Stimulated activated CD4-positive, alpha-beta T cell treated with anti-CD3 and anti-CD28 coated beads, Interleukin-12 subunit alpha, Interleukin-12 subunit beta, amount 100 ng/mL, for 24 hours (primary cell): ENCODE data around the gene COPZ1.
"Not testable (repeated sequence)": the region's sequence is repeated elsewhere in the genome, so short reads cannot be mapped to it uniquely, and the experiment has no call there.

Experiments used
- DNase-seq, 2 experiments: peaks; one replicate each; pipeline ENCODE4 v3.0.0-alpha.2; 2020; ENCODE audit warnings: low read depth in 2 of 2

COPZ1 gene

GRCh38 chr12:54331461-54331860, 6.5 kb downstream of the COPZ1 start:
- DNase-seq = no peak

- no peak for DNase-seq
These were observed 8.6 kb downstream of the COPZ1 start for GRCh38 chr12:54333420-54334034.

GRCh38 chr12:54337280-54337842, 12.4 kb downstream of the COPZ1 start:
- no peak for DNase-seq

GRCh38 chr12:54337854-54338650, 13.1 kb downstream of the COPZ1 start:
- no peak for DNase-seq

- DNase-seq = no peak
These were observed 13.9 kb downstream of the COPZ1 start for GRCh38 chr12:54338698-54339296.

- no peak for DNase-seq
These were observed 15.9 kb downstream of the COPZ1 start for GRCh38 chr12:54340846-54341245.

DNA sequence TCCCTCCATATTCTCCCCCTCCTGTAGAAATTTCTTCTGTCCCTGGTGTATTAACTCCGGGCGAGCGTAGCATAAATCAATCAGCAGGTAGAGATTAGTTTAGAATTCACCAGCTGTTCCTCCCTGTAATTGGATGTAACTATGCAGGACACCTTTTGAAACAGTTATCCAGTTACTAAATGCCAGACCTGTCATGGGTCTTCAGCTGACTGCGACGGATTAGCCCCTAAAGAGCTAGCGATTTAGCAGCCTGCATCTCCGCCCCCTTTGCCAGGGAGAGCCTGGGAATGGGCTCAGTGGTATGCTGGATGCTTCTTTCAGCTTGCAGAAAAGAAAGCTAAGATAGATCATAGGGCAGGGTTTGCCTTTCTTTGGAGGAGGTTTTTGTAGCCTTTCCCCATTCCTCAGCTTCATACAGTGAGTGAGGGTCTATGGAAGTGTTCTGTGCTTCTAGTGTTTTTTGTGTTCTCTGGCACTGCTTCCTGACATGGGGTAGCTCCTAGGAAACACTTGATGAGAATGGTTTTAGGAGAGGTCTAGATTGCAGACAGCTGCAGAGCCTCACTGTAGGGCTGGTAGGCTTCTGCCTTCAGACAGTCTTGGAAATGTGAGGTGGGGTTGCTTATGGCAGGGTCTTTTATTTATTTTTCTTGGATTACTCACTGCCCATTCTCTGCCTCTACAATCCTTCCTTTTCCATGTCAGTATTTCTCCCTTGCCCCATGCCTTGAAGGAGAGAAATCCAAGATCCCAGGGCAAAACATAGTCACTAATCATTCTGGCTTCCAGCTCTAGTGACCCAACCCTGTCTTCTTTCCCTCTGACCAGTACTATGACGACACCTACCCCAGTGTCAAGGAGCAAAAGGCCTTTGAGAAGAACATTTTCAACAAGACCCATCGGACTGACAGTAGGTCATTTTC, 16.7 kb downstream of the COPZ1 start:
- DNase-seq = no peak

GRCh38 chr12:54349036-54349435, 24.1 kb downstream of the COPZ1 start:
- no peak for DNase-seq

GRCh38 chr12:54349679-54350078, 24.7 kb downstream of the COPZ1 start:
- no peak for DNase-seq

DNA sequence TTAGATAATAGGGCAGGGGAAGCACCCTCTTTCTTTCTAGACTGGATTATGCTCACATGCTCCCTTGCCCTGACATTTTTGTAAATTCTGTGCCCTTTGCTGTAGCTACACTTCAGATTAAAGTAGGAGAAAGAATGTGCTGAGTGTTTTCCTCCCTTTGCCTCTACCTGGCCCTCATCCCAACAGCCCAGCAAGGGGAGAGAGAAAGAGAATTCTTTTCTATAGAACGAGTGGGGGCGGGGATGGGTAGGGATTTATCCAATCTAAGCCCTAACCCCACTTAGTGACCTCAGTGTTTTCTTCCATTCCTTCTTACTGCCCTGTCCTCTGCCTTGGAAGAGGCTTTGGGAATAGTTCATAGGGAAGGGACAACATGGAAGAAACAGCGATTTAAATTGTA, 25.8 kb downstream of the COPZ1 start:
- no peak for DNase-seq

DNA sequence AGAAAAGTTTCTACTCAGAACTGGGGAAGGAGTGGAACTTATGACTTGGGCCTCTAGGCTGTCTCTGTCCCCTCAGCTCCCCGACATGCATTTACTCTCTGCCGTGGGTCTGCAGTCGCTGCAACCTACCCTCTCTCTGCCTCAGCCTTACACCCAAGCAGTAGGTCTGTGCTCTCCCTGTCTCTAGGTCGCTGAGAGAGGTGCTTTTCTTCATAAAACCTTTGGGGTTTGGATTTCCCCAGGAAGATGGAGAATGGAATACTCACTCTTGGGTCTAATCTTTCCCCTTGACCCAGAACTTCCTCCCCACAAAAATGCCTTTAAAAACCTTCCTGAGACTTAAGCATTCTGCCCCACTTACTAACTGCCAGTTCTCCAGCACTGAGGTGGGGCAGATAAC, 26.4 kb downstream of the COPZ1 start:
- DNase-seq = no peak

DNA sequence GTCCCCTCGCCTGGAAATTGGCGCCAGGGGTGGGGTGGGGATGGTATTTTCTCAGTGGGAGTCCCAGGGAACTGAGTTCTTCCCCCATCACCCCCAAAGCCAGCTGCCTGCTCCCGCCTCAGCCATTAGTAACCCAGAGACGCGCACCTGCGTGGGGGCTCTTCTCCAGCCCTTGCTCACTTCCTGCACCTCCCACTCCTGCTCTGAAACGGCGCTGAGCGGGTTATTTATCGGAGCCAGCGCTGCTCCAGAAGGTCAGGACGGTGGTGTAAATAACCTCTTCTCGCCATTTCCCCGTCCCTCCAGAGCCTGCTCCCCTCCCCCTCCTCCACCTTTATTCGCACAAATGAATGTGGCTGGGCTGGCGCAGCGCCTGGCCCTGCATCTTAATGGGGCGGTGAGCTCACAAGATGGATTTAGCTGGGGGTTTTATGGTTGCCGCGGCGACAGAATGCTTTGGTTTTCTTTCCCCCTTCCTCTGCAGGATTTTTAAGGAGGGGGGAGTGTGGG, 27.1 kb downstream of the COPZ1 start:
- DNase-seq = peak in 1 of 2 experiments; percentile 24

DNA sequence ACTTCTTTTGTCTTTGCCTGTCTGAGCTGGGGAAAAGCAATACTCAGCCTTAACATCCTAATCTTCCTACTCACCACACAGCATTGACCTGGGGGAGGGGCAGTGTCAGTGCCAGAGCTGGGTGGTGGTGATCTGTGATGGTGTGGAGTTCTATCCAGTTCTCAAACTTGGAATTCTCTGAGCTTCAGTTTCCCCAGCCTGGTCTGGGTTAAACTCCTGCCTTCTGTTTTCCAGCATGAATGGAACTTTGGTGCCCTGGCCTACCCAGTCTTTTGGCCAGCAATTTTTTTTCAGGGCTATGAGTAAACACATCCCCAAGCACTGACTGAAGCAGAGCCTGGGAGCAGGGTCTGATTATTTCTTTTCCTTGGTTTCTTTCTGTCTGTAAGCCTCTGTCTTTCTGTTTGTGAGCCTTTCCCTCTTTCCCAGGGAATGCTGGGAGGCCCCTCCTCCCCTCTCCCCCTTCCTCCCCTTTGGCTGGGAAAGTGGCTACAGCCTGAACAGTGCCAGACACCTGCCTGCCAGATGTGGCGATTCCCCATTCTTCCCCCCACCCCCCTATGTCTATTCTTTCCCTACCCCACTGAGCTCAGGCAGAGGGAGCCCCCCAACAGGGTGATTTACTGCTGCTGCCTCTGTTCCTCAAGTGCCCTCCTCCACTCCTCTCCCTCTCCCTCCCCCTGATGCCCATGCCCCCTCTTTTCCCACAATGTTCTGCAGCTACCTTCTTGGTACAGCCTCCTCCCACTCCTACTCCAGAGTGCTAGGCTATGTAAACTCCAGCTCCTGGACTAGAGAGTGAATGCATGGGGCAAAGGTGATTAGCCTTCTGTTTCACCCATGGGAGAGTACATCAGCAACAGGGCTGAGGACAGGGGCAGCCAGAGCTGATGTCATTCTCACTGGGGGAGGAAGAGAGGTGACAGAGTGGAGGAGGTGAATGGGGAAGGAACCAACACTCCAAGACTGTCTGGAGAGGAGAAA, 28.3 kb downstream of the COPZ1 start:
- DNase-seq = no peak

DNA sequence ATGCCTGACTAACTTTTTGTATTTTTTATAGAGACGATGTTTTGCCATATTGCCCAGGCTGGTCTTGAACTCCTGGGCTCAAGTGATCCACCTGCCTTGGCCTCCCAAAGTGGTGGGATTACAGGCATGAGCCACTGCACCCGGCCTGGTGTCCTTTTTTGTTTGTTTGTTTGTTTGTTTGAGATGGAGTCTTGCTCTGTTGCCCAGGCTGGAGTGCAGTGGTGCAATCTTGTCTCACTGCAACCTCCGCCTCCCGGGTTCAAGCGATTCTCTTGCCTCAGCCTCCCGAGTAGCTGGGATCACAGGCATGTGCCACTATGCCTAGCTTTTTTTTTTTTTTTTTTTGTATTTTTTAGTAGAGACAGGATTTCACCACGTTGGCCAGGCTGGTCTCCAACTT, 29.3 kb downstream of the COPZ1 start:
- DNase-seq = not testable (repeated sequence)

GRCh38 chr12:54355104-54355815, 30.3 kb downstream of the COPZ1 start:
- DNase-seq = no peak

GRCh38 chr12:54356228-54356627, 31.3 kb downstream of the COPZ1 start:
- DNase-seq = no peak

- no peak for DNase-seq
These were observed 32.0 kb downstream of the COPZ1 start for GRCh38 chr12:54356951-54357356.

DNA sequence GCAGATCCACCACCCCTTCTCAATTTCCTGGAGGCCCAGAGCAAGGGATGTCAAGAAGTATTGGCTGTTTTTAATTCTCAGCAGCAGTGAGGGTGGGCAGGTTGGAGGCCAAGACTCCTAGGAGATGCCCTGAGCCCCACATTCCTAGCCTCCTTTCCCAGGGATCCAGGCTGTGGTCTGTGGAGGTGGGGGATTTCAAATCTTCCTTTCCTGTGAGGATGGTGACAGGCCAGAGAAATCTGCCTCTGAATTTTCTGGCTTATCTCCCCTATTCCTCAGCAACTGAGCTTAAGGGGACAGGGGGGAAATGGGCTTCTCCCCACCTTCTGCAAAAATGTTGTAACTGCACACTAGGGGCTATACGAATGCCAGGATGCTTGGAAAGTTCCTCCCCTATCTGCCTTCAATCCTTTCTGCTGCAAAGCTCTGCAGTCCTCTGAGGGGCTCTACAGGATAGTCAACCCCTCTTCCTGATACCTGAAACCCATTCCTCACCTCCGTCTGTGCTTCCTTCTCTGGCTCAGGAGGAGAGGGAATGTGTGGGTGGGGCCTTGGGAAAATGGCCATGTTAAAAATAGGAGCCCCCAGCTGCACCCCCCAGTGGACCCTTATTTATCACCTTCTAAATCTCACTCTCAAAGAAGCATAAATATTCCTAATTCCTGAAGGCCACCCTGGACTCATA, 32.7 kb downstream of the COPZ1 start:
- DNase-seq = no peak
